GM18868 (cell line): ENCODE data around the gene MPP3.
"Not testable (repeated sequence)": the region's sequence is repeated elsewhere in the genome, so short reads cannot be mapped to it uniquely, and the experiment has no call there.

Experiments
- ATAC-seq: cut with Tn5 transposase; IDR thresholded peaks from one replicate; pipeline ENCODE4 v1.9.1; 2021; ENCODE audit warnings: mild to moderate bottlenecking, moderate library complexity; ENCODE audit not compliant: unreplicated experiment

MPP3 gene

GRCh38 chr17:43832976-43833829 lies at the start of gene MPP3:
TSS of gene MPP3 (minus strand) at chr17:43833146. CDS start at chr17:43831906, 1,240 bp downstream.
- no peak for ATAC-seq

GRCh38 chr17:43881758-43882505 lies 49.0 kb upstream of the MPP3 start:
- no peak for ATAC-seq

- no peak for ATAC-seq
Measured at GRCh38 chr17:43881181-43881580, 48.2 kb upstream of the MPP3 start.

- no peak for ATAC-seq
Measured at GRCh38 chr17:43880420-43880991, 47.6 kb upstream of the MPP3 start.

- ATAC-seq, result no peak
Measured at GRCh38 chr17:43879723-43880419, 46.9 kb upstream of the MPP3 start.

GRCh38 chr17:43878260-43879175 lies 45.6 kb upstream of the MPP3 start:
- ATAC-seq, result no peak

GRCh38 chr17:43877451-43878155 lies 44.7 kb upstream of the MPP3 start:
- ATAC-seq, result no peak

- no peak for ATAC-seq
Measured at GRCh38 chr17:43877031-43877430, 44.1 kb upstream of the MPP3 start.

GRCh38 chr17:43875476-43876147 lies 42.7 kb upstream of the MPP3 start:
- no peak for ATAC-seq

- no peak for ATAC-seq
Measured at GRCh38 chr17:43874293-43874692, 41.3 kb upstream of the MPP3 start.

- no peak for ATAC-seq
Measured at GRCh38 chr17:43873815-43874214, 40.9 kb upstream of the MPP3 start.

GRCh38 chr17:43873091-43873490 lies 40.1 kb upstream of the MPP3 start:
- no peak for ATAC-seq

GRCh38 chr17:43871946-43872690 lies 39.2 kb upstream of the MPP3 start:
- no peak for ATAC-seq

GRCh38 chr17:43869031-43869430 lies 36.1 kb upstream of the MPP3 start:
- ATAC-seq, result not testable (repeated sequence)

- ATAC-seq, result no peak
Measured at GRCh38 chr17:43868226-43868994, 35.5 kb upstream of the MPP3 start.

GRCh38 chr17:43864161-43864984 lies 31.4 kb upstream of the MPP3 start:
- ATAC-seq, result no peak

GRCh38 chr17:43861960-43862359 lies 29.0 kb upstream of the MPP3 start:
- ATAC-seq, result no peak
